Activated CD4-positive, alpha-beta T cell treated with anti-CD3 and anti-CD28 coated beads, Interleukin-2, amount 10 ng/mL, durations not matched to agents 7 days and 5 days (primary cell): ENCODE measurements around the gene ILKAP. TPM values are rescaled to one million over a fixed set of nuclear protein-coding genes. Genes with fewer than 3 reads are reported as not detected.

Source experiments
- CTCF ChIA-PET: fragments of 350-600 bp; sonication (Branson Sonifier 250); formaldehyde crosslinking; loops from one replicate; lab custom pipeline; 2021; ENCODE audit warnings: antibody characterized with exemption; lab: Charles Lee
- POLR2A ChIA-PET: fragments of 350-600 bp; sonication (Branson Sonifier 250); formaldehyde crosslinking; loops from one replicate; lab custom pipeline; 2021; ENCODE audit warnings: antibody characterized with exemption; lab: Charles Lee
- DNase-seq: peaks from one replicate; pipeline ENCODE4 v3.0.0-alpha.2; 2020
- H3K27ac Mint-ChIP-seq: one replicate; pipeline ENCODE4 v1.8.0; 2021; ENCODE audit warnings: mild to moderate bottlenecking, moderate library complexity, mixed read lengths
- H3K27me3 Mint-ChIP-seq: one replicate; pipeline ENCODE4 v1.8.0; 2021; ENCODE audit warnings: mixed read lengths
- H3K36me3 Mint-ChIP-seq: one replicate; pipeline ENCODE4 v1.8.0; 2021; ENCODE audit warnings: low read depth, mixed read lengths
- H3K4me1 Mint-ChIP-seq: one replicate; pipeline ENCODE4 v1.8.0; 2021; ENCODE audit warnings: mixed read lengths
- H3K4me3 Mint-ChIP-seq: one replicate; pipeline ENCODE4 v1.8.0; 2021; ENCODE audit warnings: mild to moderate bottlenecking, moderate library complexity, mixed read lengths
- H3K9me3 Mint-ChIP-seq: one replicate; pipeline ENCODE4 v1.8.0; 2021; ENCODE audit warnings: mixed read lengths
- total RNA-seq, 2 experiments: library from RNA; stranded (reverse); gene quantifications; one replicate each; pipeline ENCODE4 v1.2.3, GENCODE V29; 2021

ILKAP gene
- total RNA-seq, 2 experiments from 2014 or later = 59.1 to 63.2 TPM

- peaks cover 22% of the 10 kb centered on the region for H3K4me1 Mint-ChIP-seq
- peaks cover 7% of the 10 kb centered on the region for H3K9me3 Mint-ChIP-seq
- ChIA-PET CTCF (interaction anchor here (0.9 to 1.5 kb wide), 3 partner anchors 11 to 53 kb away, joined by 3 to 4 read pairs (median 3); no protein-coding TSS in a partner anchor), POLR2A (no interaction called here)
- H3K27ac Mint-ChIP-seq = no peak overlapping the region
- H3K27me3 Mint-ChIP-seq = peaks cover 39% of the 10 kb centered on the region
- no peak for DNase-seq
- H3K36me3 Mint-ChIP-seq = no peaks in the 10 kb centered on the region
- H3K4me3 Mint-ChIP-seq = peak overlapping the region; percentile 72
Measured at GRCh38 chr2:238231809-238232208, 28.3 kb upstream of the ILKAP start.

- no peaks in the 10 kb centered on the region for H3K36me3 Mint-ChIP-seq
- H3K4me3 Mint-ChIP-seq = peak overlapping the region; percentile 72
- ChIA-PET CTCF (interaction anchor here (0.9 to 1.5 kb wide), 3 partner anchors 11 to 54 kb away, joined by 3 to 4 read pairs (median 3); no protein-coding TSS in a partner anchor), POLR2A (no interaction called here)
- peaks cover 7% of the 10 kb centered on the region for H3K9me3 Mint-ChIP-seq
- peak; percentile 83 for DNase-seq
- H3K4me1 Mint-ChIP-seq = peaks cover 22% of the 10 kb centered on the region
- H3K27ac Mint-ChIP-seq = peak overlapping the region; percentile 72
- H3K27me3 Mint-ChIP-seq = peaks cover 37% of the 10 kb centered on the region
Measured at GRCh38 chr2:238231251-238231793, 27.8 kb upstream of the ILKAP start.

GRCh38 chr2:238230699-238231098 lies 27.2 kb upstream of the ILKAP start:
- CTCF ChIA-PET = interaction anchor here (1.5 kb wide), 1 partner anchor 54 kb away, joined by 4 read pairs; no protein-coding TSS in a partner anchor
- no peaks in the 10 kb centered on the region for H3K36me3 Mint-ChIP-seq
- peaks cover 22% of the 10 kb centered on the region for H3K4me1 Mint-ChIP-seq
- POLR2A ChIA-PET = no interaction called here
- DNase-seq = no peak
- peaks cover 31% of the 10 kb centered on the region for H3K27me3 Mint-ChIP-seq
- H3K9me3 Mint-ChIP-seq = peaks cover 7% of the 10 kb centered on the region
- peak overlapping the region; percentile 72 for H3K4me3 Mint-ChIP-seq
- H3K27ac Mint-ChIP-seq = no peak overlapping the region

- CTCF ChIA-PET = no interaction called here
Measured at GRCh38 chr2:238228700-238229099, 25.2 kb upstream of the ILKAP start.

GRCh38 chr2:238227587-238228032 lies 24.1 kb upstream of the ILKAP start:
- peaks cover 7% of the 10 kb centered on the region for H3K9me3 Mint-ChIP-seq
- H3K27me3 Mint-ChIP-seq = peaks cover 12% of the 10 kb centered on the region
- DNase-seq = no peak
- H3K36me3 Mint-ChIP-seq = no peaks in the 10 kb centered on the region
- no peak overlapping the region for H3K4me3 Mint-ChIP-seq
- peaks cover 20% of the 10 kb centered on the region for H3K4me1 Mint-ChIP-seq
- no peak overlapping the region for H3K27ac Mint-ChIP-seq
- ChIA-PET POLR2A (no interaction called here), CTCF (no interaction called here)

More at GRCh38 chr2:238228700-238229099, 25.2 kb upstream of the ILKAP start:
- no peaks in the 10 kb centered on the region for H3K36me3 Mint-ChIP-seq
- DNase-seq = no peak
- no peak overlapping the region for H3K27ac Mint-ChIP-seq
- H3K9me3 Mint-ChIP-seq = peaks cover 7% of the 10 kb centered on the region
- peaks cover 20% of the 10 kb centered on the region for H3K4me1 Mint-ChIP-seq
- POLR2A ChIA-PET = no interaction called here
- H3K27me3 Mint-ChIP-seq = peaks cover 20% of the 10 kb centered on the region
- no peak overlapping the region for H3K4me3 Mint-ChIP-seq

- H3K27ac Mint-ChIP-seq = no peak overlapping the region
- no peaks in the 10 kb centered on the region for H3K36me3 Mint-ChIP-seq
- peaks cover 18% of the 10 kb centered on the region for H3K4me1 Mint-ChIP-seq
- no peak for DNase-seq
- no peak overlapping the region for H3K4me3 Mint-ChIP-seq
- ChIA-PET POLR2A (no interaction called here), CTCF (no interaction called here)
- peaks cover 3% of the 10 kb centered on the region for H3K9me3 Mint-ChIP-seq
- peaks cover 6% of the 10 kb centered on the region for H3K27me3 Mint-ChIP-seq
Measured at GRCh38 chr2:238226698-238227586, 23.4 kb upstream of the ILKAP start.

GRCh38 chr2:238225911-238226697 lies 22.6 kb upstream of the ILKAP start:
- CTCF ChIA-PET = no interaction called here
- no peaks in the 10 kb centered on the region for H3K36me3 Mint-ChIP-seq
- no peak overlapping the region for H3K27ac Mint-ChIP-seq
- H3K4me1 Mint-ChIP-seq = peaks cover 12% of the 10 kb centered on the region
- H3K27me3 Mint-ChIP-seq = peaks cover 5% of the 10 kb centered on the region
- no peak overlapping the region for H3K4me3 Mint-ChIP-seq
- POLR2A ChIA-PET = no interaction called here
- no peaks in the 10 kb centered on the region for H3K9me3 Mint-ChIP-seq
- no peak for DNase-seq

- no peak for DNase-seq
- Mint-ChIP-seq H3K4me1 (peaks cover 3% of the 10 kb centered on the region), H3K27ac (no peak overlapping the region), H3K4me3 (no peak overlapping the region), H3K9me3 (no peaks in the 10 kb centered on the region), H3K27me3 (no peaks in the 10 kb centered on the region), H3K36me3 (no peaks in the 10 kb centered on the region)
- CTCF ChIA-PET = interaction anchor here (0.8 kb wide), 1 partner anchor 30 kb away, joined by 3 read pairs; no protein-coding TSS in a partner anchor
- POLR2A ChIA-PET = interaction anchor here (0.7 kb wide), 1 partner anchor 469 kb away, joined by 4 read pairs; no protein-coding TSS in a partner anchor
Measured at GRCh38 chr2:238225121-238225520, 21.6 kb upstream of the ILKAP start.

- peaks cover 3% of the 10 kb centered on the region for H3K4me1 Mint-ChIP-seq
- CTCF ChIA-PET = interaction anchor here (0.8 kb wide), 1 partner anchor 31 kb away, joined by 3 read pairs; no protein-coding TSS in a partner anchor
- no peaks in the 10 kb centered on the region for H3K9me3 Mint-ChIP-seq
- no peak for DNase-seq
- no peaks in the 10 kb centered on the region for H3K36me3 Mint-ChIP-seq
- POLR2A ChIA-PET = no interaction called here
- no peaks in the 10 kb centered on the region for H3K27me3 Mint-ChIP-seq
- H3K27ac Mint-ChIP-seq = no peak overlapping the region
- no peak overlapping the region for H3K4me3 Mint-ChIP-seq
Measured at GRCh38 chr2:238224356-238225035, 21.0 kb upstream of the ILKAP start.

GRCh38 chr2:238220892-238221521 lies 17.5 kb upstream of the ILKAP start:
- H3K9me3 Mint-ChIP-seq = no peaks in the 10 kb centered on the region
- H3K4me1 Mint-ChIP-seq = no peaks in the 10 kb centered on the region
- no peaks in the 10 kb centered on the region for H3K36me3 Mint-ChIP-seq
- no peak overlapping the region for H3K27ac Mint-ChIP-seq
- ChIA-PET POLR2A (no interaction called here), CTCF (interaction anchor here (1.1 to 1.2 kb wide), 2 partner anchors 10 to 18 kb away, joined by 3 read pairs; no protein-coding TSS in a partner anchor)
- no peak for DNase-seq
- no peaks in the 10 kb centered on the region for H3K27me3 Mint-ChIP-seq
- no peak overlapping the region for H3K4me3 Mint-ChIP-seq

GRCh38 chr2:238220274-238220891 lies 16.9 kb upstream of the ILKAP start:
- no peaks in the 10 kb centered on the region for H3K9me3 Mint-ChIP-seq
- no peak overlapping the region for H3K27ac Mint-ChIP-seq
- POLR2A ChIA-PET = no interaction called here
- H3K4me1 Mint-ChIP-seq = no peaks in the 10 kb centered on the region
- no peak overlapping the region for H3K4me3 Mint-ChIP-seq
- no peaks in the 10 kb centered on the region for H3K36me3 Mint-ChIP-seq
- CTCF ChIA-PET = interaction anchor here (1.2 kb wide), 1 partner anchor 11 kb away, joined by 3 read pairs; no protein-coding TSS in a partner anchor
- DNase-seq = no peak
- peaks cover 2% of the 10 kb centered on the region for H3K27me3 Mint-ChIP-seq
